Subcutaneous adipose tissue (tissue), 4 donors: Measurements from ENCODE around the gene GDF15. TPM values are rescaled to one million over a fixed set of nuclear protein-coding genes. Genes with fewer than 3 reads are reported as not detected.

Experiments used
- CTCF ChIP-seq: fragments of 450-650 bp; IDR thresholded peaks from one replicate; pipeline ENCODE4 v1.5.1; 2016; ENCODE audit warnings: low read depth, mild to moderate bottlenecking, control low read depth, antibody characterized with exemption, moderate library complexity
- total RNA-seq, 4 donors: library from RNA; depleted of rRNA; stranded (reverse); fragments of >200 nt; gene quantifications; one replicate each; pipeline ENCODE4 v1.1.0, GENCODE V29; 2016

GDF15 gene
- total RNA-seq, 4 donors from 2014 or later, result 1.7 to 20.6 (median 8.4) TPM

GRCh38 chr19:18419195-18419698, 33.3 kb downstream of the GDF15 start, which contains the start of gene SSBP4:
TSS of gene SSBP4 (plus strand) at chr19:18419398. CDS start at chr19:18419649, 251 bp downstream.
- TF ChIP-seq CTCF, result no peak

GRCh38 chr19:18419699-18420460, 33.9 kb downstream of the GDF15 start:
- no peak for TF ChIP-seq CTCF

DNA sequence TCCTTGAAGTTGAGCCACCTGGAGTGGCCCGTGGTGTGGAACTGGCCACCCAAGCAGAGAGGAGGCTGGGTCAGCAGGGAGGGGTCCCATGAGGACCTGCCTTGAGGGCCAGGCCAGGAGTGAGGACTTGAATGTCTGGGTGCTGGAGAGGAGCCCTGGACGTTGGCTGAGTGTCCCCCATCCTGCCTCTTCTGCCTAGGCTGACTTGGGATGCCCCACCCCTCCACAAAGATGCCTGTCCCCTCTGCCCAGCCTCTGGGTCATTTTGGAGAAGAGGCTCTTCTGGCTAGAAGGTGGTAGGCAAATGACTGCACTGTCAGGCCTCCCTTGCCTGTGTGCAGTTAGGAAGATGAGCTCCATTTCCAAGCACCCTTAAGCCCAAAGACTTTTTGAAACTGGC, 35.0 kb downstream of the GDF15 start:
- no peak for TF ChIP-seq CTCF

GRCh38 chr19:18421371-18421959, 35.5 kb downstream of the GDF15 start:
- no peak for TF ChIP-seq CTCF

DNA sequence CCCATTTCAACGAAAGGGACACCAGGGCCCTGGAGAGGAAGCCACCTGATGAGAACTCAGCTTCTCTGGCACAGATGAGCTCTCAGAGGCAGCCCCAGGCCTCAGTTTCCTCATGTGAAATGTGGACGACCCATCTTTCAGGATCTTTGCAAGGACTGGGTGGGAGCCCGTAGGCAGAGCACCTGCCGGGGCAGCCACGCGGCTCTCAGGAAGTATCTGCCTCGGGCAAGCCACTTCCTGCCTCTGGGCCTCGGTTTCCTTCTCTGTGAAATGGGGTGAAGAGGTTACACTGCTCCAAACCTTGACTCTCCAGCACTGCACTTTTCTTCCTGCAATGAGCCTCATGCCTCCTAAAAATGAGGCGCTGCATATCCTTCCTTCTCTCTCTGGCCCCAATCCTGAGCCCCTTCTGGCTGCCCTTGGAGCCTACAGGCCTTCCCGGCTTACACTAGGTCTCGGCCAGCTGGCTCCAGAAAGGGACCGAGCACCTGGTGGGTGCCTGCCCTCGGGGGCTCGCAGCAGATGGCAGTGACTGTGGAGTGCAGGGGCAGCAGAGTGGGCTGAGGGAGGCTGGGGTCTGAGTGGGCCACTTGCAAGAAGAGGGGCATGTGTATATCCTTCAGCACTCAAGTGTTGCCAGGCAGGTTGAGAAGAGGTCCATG, 36.7 kb downstream of the GDF15 start:
- no peak for TF ChIP-seq CTCF

DNA sequence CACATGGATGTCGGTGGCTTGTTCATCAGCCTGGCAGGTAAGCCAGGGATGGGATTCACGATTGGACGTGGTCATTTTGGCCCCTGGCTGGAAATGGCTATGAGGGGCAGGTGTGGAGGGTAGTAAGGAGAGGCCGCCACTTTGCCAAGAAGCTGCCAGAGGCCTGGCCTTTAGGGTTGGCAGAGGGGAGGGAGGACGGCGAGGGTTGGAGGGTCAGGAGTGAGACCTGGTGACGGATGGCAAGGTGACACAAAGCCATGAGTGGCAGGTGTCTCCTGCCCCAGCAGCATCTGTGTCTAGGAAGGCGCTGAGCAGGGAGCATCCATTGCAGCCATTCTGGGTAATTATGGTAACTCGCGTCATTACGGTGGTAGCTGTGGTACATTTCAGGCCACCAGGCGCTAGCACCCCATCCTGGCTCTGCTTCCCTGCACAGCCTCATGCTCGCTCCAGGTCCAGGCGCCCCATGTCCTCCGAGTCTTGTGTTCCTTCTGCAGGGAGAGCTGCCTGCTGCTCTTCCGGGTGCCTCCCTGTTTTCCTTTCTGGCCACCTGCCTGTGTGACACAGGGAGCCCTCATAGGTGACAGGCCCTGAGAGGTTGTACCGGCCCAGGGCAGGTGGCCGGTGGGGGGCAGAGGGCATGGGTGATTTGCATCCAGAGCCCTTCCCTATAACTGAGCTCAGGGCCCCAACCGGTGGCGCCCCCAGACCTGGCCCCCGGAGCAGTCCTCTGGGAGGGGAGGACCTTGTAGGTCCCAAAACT, 37.5 kb downstream of the GDF15 start:
- no peak for TF ChIP-seq CTCF
